Frontal cortex (tissue), 4 donors: Measurements from ENCODE around the gene SUPT4H1. TPM values are rescaled to one million over a fixed set of nuclear protein-coding genes. Genes with fewer than 3 reads are reported as not detected.
"Not testable (repeated sequence)": the region's sequence is repeated elsewhere in the genome, so short reads cannot be mapped to it uniquely, and the experiment has no call there.

Experiments
- DNase-seq, 2 donors: peaks; one replicate each; pipeline ENCODE4 v3.0.0; 2012; ENCODE audit warnings: low spot score in 2 of 2
- FAIRE-seq: peaks from 2 replicates; lab custom pipeline; 2012; peaks lifted over from hg19 to GRCh38; lab: Jason Lieb, UNC
- total RNA-seq: library from RNA; depleted of rRNA; stranded (reverse); fragments of >200 nt; gene quantifications from one replicate; pipeline ENCODE4 v1.2.3, GENCODE V29; 2014
- donor health status: control.
- donor health status: control.
- donor health status: control.

Gene SUPT4H1
- total RNA-seq: 35.1 TPM

DNA sequence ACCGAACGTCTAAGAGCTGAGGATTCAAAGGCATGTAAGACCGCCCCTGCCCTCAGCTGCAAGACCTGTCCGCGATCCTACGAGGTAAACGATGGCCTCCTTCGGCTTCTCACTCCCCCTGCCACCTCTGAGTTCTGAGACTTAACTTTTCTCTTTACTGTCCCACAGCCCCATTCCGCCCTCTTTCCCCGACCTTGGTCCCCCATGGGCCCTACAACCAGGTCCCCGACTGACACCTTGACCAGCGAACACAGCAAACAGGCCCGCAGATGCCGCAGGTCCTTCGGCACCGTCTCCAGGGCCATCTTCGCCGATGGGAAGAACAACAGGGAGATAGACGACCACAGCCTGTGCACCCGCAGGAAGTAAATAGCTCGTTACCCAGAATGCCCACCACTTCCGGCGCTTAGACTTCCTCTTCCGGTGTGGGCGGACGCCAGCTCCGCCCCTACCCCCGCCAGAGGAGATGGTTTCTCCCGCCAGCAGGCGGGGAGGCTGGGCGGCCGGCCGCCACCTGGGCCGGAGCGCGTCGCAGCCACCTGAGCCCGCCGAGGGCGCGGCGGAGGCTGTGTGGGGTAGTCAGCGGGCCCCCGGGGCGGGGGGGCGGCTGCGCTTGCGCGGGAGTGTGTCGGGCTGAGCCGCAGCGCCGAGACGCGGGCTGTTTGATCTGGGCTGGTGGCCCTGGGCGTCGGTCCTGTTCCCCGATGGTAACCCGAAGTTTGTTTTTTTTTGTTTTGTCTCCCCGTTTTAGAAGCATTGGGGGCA, at the start of gene SUPT4H1:
TSS of gene SUPT4H1 (minus strand) at position 371 of the 765 bp plus-strand sequence. CDS start at position 305, 66 bp downstream.
- FAIRE-seq: no peak
- peak; percentile 92 to 95 for DNase-seq

DNA sequence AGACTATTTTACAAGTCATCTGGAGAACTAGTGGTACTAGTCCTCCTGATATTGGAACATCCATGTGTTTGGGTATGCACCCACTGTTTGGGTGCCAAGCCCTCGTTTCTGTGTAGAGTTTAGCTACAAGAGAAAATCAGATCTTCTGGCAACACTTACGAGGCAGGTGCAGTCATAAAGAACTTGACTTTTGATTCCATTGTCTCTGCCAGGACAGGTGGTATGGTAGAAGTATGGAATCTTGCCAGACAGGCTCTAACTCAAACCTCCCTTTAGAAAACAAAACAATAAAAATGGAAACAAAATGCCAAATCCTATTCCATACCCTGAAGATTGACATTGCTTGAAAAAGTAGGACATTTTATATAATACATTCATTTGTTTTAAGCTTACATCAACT, 49.3 kb upstream of the SUPT4H1 start:
- DNase-seq (no peak), FAIRE-seq (no peak)

DNA sequence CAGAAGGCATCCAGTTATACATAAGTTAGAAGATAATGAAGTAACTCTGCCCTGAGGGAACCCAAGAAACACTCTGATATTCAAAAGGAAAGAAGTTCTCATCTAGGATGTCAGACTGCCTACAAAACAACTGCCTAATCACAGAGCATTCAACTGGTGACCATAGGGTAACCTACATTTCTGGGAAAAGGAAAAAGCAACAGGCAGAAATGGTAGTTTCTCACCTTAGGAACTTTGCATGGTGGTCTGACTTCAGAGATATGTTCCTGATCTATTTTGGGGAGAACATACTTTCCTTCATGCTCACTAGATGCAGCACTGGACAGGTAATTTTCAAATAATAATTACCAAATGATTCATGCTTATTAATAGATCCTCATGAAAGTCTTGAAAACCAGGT, 48.8 kb upstream of the SUPT4H1 start:
- no peak for FAIRE-seq
- DNase-seq: no peak

DNA sequence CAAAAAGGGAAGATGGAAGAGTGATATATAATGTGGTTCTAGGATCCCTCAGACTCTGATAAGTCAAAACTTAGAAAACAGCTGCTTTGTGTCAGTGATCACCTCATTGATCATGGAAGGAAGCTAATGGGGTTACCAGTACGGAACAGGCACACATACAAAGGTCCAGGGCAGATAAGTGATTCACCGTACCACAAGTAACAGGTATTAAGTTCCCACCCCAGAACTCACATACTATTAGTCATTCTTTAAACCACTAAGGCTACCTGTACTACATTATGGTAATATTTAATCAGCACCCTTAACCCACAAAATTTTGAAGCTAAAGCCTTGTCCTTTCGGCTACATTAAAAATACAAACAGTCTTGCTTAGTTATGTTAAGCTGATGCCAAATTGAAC, 48.0 kb upstream of the SUPT4H1 start:
- FAIRE-seq (no peak), DNase-seq (no peak)

DNA sequence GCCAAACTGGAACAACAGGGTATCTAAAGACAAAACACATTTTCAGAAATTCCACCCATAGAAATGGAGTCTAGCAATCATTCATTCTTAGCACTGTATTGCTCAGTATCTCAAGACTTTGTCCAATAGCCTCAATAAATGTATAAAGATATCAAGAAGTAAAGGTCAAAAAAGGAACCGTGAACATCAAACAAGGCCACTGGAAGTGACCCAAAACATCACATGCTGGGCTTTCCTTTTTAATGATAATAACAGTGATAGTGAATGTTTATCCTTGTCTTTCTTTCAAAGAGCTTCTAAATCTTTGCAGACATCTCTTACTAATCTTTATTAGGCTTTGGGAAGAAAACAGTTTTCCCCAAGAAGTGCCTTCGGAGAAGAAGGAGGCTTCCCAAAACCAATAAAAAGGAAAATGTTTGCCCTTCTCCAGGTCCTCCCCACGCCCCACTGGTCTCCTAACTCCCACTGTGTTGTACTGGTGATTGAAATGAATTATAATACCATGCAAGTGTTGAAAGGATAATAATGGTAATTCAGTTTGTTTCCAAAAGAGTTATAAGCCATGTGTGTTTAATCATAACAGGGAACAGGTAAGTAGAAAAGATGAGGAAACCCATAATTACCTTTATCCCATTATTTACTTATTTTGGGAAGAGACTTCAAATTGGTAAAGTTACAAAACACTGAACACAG, 46.7 kb upstream of the SUPT4H1 start:
- DNase-seq: no peak
- no peak for FAIRE-seq

DNA sequence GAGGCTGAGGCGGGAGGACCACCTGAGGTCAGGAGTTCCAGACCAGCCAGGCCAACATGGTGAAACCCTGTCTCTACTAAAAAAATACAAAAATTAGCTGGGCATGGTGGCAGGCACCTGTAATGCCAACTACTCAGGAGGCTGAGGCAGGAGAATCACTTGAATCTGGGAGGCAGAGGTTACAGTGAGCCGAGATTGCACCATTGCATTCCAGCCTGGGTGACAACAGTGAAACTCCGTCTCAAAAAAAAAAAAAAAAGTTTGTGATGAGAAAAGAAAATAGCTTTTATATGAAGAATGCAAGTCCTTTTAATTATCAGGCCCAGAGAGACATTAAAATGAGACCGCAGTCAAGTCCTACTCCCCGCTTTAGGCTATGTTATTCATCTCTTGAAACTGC, 45.4 kb upstream of the SUPT4H1 start:
- not testable (repeated sequence) for FAIRE-seq, DNase-seq

DNA sequence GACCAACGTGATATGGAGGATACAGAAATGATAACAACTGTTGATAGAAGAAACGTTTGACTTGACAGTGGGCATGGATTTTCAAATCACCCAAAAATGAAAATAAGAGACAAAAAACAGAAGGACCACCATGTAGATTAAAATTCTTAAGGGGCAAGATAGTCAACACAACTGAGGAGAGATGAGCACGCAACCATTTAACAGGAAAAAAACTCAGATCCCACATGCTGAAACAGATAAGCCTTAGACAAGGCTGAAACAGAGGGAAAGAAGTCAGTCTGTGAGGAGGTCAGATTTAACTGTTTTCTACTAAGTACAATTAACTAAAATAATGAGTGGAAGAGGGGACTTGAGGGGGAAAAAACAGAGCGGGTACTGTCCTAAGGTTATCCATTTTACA, 44.2 kb upstream of the SUPT4H1 start:
- DNase-seq: no peak
- FAIRE-seq: no peak

DNA sequence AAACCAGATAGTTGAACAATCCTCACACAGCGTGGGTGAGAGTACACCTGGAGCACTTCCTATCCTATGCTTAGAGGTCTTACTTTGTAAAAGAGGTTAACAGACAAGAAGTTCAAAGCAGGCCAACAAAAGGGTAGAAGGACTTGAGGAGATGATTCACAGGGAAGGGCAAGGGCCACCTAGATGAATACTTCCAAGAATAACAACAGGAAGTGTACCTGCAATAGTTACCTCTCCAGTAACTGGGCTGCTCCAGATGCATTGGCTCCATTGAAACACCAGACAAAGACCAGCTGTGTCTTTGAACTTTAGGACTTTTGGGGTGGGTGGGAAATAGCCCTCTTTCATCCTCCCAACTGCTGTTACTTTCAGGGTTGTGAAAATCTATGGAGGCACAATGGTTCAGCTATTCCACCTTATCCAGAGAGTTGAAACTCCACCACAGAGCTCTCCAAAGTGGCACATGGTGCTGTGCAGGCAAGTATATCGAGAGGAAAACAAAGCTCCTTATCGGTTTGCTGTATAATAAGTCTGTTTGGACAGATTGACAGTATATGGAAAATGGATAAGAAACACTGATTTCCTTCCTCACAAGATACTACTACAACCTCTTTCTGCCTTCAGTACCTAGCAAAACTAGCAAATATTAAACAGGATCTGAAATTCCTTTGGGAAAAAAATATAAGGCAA, 42.7 kb upstream of the SUPT4H1 start:
- FAIRE-seq (no peak), DNase-seq (no peak)

DNA sequence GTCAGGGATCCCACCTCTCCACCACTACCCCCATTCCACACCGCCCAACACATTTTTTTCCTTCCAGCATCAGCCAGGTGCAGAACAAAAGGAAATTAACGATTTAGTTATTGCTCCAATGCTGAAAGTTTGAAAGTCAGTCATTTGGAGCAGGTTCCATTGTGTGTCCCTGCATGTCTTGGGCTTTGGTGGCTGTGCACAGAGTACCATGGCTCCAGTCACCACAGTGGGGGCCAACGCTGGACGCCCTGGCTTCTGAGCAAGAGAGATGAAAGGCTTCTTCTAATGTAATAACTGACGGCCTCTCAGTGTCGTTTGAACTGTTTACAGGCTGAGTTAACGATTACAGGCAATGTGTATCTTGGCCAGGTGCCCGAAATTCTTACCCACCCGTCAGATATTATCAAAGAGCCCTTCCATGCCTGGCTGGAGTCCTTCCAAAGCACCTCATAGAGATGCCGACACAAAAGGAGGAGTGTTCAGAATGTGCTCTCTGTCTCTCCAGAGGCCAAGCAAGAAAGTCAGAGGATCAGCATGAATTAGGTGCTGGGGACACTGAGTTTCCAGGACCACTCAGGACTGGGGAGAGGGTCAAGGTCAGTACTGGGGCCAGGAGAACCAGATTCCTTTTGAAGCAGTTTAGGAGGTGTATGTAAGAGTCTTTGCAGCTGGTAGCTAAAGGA, 39.4 kb upstream of the SUPT4H1 start:
- no peak for FAIRE-seq

DNA sequence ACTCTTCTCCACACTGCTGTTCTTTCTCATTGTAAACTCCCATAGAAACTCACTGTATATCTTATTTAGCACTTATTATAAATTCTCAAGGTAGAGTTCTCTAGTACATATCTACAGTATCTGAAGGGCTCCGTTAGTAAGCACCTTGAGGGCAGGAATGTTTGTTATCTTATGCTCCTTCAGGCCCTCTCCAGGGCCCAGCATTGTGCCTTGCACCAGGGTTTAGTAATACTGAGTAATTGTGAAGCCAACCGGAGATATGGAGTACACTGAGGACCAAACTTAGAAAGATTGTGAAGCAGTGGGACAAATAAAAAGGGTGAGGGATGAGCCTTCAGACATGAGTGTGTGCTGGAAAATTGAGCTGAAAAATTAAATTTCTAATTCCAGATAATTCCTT, 38.9 kb upstream of the SUPT4H1 start:
- DNase-seq (no peak), FAIRE-seq (no peak)

More for the DNA sequence above, 39.4 kb upstream of the SUPT4H1 start:
- DNase-seq: no peak

DNA sequence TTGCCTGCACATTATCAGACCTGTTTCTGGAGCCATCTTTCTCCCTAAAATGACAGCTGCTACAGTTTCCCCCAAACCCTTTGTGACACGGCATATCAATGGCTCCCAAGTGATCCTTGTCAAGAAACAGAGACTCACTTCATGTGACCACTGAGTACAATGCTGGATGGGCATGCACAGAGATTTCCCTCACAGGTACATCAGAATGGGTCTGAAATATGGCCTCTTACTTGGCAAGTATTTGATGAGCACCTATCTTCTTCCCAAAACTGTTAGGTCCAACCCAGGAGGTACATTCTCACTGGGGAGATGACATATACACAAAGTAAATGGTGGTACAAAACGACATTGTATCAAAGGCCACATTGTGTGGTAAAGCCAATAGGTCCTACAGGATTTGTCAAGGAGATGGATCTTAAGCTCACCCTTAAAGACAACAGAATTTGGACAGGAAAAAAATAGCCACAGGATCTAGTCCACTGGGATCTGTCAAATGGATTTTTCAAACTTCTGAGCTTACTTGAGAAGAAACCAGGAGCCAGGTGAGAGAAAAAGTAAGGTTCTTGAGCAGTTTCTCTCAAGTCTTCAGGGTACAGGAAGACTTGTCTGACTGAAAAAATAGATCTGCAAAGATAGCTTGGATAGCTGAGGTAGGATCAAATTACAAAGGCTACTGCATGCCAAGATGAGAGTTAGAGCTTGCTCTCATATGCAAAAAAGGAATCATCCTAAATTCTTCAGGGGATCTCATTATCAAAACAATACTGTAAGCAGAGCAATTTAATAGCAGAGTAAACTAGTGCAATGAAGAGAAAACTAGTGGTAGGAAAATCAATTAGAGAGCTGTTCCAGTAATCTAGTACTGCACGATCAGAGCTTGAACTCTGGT, 36.5 kb upstream of the SUPT4H1 start:
- DNase-seq (no peak), FAIRE-seq (no peak)

DNA sequence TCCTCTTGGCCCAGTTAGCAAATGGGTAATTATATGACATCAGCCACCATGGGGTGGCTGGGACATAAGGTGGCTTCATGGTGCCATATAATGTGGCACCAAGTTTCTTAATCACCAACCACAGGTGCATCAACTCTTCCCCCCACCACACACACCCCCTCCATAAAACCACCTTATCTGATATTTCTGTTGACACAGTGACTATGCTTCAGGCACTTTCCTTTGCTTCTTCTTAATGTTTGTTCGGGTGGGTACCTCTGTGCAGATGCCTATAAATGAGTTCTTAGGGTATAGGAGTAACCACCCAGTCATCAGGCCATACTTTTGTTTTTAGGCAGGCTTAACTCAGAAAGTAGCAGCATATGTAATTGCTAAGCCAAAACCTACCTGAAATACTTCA, 35.8 kb upstream of the SUPT4H1 start:
- no peak for FAIRE-seq

DNA sequence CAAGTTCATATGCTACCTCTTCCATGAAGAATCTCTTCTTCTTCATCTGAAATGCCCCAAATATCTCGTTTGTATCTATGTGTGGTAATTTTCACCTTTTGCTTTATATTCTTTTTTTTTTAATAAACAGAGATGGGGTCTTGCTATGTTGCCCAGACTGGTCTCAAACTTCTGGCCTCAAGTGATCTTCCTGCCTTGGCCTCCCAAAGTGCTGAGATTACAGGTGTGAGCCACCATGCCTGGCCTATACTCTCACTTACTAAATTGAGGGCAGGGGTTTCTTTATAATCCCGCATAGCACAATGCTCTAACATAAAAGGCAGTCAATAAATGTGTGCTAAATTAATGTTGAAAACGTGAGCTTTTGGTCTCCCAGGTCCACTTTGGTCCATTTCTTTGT, 34.7 kb upstream of the SUPT4H1 start:
- DNase-seq: no peak
- FAIRE-seq: no peak

More for the DNA sequence above, 35.8 kb upstream of the SUPT4H1 start:
- no peak for DNase-seq

DNA sequence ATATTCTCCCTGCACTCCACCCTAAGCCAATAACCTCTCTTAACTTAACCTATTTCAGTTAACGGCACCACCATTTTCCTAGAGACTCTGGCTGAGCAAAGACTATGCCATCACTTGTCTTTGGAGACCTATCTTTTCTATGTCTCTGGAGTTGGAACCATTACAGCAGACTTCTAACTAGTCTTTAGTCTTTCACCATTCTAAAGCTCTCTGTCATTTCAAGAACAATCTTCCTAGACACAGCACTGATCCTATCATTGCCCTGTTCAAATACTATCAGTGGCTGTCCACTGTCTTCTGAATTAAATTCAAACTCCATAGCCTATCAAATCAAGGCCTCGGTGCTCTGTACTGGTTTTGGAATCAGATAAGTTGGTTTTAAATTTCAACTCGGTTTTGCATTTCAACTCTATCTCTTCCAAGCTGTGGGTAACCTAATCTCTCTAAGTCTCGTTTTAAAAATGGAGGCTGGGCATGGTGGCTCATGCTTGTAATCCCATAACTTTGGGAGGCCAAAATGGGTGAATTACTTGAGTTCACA, 33.4 kb upstream of the SUPT4H1 start:
- DNase-seq (no peak), FAIRE-seq (no peak)

DNA sequence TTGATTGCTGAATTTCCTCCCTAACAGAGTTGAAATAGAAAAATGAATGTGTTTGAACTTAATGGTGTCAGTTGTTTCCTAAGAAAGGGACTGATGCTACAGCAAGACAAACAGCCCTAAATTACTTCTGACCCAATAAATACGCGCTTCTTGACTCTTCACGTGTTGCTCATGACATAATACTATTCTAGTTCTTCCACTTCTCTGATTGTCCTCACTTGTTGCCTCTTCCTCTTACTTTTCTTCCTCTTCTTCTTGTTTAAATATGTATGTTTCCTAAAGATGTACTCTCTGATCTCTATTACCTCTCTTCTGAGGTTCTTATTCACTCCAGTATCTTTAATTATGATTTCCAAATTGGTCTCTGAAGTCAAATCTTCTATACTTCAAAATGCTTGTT, 32.9 kb upstream of the SUPT4H1 start:
- FAIRE-seq (no peak), DNase-seq (no peak)

DNA sequence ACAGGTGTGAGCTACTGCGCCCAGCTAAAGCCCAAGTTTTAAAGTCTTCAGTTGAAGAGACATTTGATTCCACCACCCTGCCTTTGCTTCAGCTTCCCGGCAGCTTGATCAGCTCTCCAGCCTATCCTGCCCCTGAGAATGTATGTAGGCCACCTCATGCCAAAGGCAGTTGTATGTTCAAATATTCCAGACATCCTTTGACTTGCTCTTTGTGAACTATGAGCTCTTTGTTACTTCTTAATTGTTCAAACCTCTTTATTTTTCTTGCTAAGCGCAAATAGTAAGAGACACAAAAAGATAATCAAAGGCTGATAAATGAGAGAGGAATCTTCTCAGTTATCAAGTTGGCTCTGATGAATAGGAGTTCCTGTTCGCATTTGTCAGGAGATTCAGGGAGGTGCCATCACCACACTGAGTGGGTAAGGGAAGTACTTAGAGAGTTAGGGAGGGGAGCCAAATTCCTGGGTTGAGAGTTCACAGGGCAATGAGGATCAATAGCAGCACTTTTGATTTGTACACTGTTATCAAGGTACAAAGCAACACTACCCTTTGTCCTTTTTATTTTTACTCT, 32.0 kb upstream of the SUPT4H1 start:
- no peak for DNase-seq
- FAIRE-seq: no peak

DNA sequence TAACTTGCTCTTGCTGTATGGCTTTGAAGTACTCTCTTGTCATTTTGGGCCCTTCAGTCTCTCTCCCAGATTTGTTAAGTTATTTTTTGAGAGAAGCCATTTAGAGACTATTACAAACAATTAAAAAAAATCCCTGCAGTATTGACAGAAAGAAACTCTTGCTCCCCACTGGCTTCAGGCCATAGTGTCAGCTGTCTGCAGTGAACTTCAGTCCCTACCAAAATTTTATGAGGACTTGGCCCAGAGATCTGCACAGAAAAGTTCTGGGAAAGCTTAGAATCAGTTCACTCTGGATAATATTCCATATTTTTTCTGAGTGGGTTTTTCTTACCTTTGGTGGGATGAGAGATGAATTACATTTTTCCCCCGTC, 30.9 kb upstream of the SUPT4H1 start:
- FAIRE-seq (no peak), DNase-seq (no peak)

DNA sequence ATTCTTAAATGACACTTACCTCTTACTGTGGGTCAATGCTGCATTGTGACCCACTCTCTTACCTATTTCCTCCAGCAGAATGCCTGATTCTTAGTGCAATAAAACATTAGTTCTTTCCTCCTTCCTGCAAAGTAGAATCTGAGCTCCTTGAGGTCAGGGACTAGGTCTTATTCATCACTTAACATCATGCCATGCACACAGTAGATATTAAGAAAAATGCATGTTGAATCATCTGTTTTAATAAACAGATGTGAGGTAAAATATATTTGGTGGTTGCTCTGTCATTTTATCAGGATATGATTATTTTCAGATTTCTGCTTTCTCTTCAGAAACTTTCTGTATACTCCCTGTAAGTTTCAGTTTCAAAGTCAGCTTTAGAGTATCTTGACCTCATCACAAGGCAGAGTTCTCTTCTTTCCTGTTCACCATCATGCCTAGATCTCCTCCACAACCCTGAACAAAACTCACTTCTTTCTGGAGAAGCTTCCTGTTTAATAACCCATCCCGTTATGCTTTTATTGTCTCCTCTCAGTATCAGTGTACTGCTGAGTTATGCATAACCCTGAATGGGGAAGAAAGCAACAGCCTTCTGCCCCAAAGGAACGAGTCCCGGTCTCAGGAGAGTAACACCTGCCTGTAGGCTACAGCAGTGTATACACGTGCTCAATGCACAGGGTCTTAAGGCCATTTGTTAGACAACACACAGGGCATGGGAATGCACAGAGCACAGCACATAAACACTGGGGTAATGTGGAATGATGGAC, 30.3 kb upstream of the SUPT4H1 start:
- DNase-seq: no peak
- FAIRE-seq: no peak
